Stimulated activated CD8-positive, alpha-beta memory T cell treated with anti-CD3 and anti-CD28 coated beads, Interleukin-4, amount 100 ng/mL, for 24 hours (primary cell): ENCODE data around the gene PNKD.
"Not testable (repeated sequence)": the region's sequence is repeated elsewhere in the genome, so short reads cannot be mapped to it uniquely, and the experiment has no call there.

Experiments used
- DNase-seq: peaks from one replicate; pipeline ENCODE4 v3.0.0-alpha.2; 2020; ENCODE audit warnings: low read depth

Gene PNKD

GRCh38 chr2:218272531-218273212, 2.4 kb downstream of the PNKD start:
- peak; percentile 66 for DNase-seq

- DNase-seq, result not testable (repeated sequence)
Observed at GRCh38 chr2:218273214-218273907, 3.0 kb downstream of the PNKD start.

GRCh38 chr2:218273908-218274249, 3.6 kb downstream of the PNKD start:
- DNase-seq, result no peak

GRCh38 chr2:218274586-218274985, 4.3 kb downstream of the PNKD start:
- no peak for DNase-seq

- DNase-seq, result no peak
Observed at GRCh38 chr2:218275371-218276072, 5.2 kb downstream of the PNKD start.

GRCh38 chr2:218276986-218277755, 6.9 kb downstream of the PNKD start:
- no peak for DNase-seq

GRCh38 chr2:218277921-218278320, 7.6 kb downstream of the PNKD start:
- no peak for DNase-seq

- DNase-seq, result no peak
Observed at GRCh38 chr2:218278531-218279360, 8.4 kb downstream of the PNKD start.

- no peak for DNase-seq
Observed at GRCh38 chr2:218280260-218280870, 10.0 kb downstream of the PNKD start.

GRCh38 chr2:218281449-218281848, 11.1 kb downstream of the PNKD start:
- no peak for DNase-seq

GRCh38 chr2:218282173-218282991, 12.1 kb downstream of the PNKD start:
- DNase-seq, result no peak

GRCh38 chr2:218284106-218284811, 13.9 kb downstream of the PNKD start:
- peak; percentile 42 for DNase-seq

- no peak for DNase-seq
Observed at GRCh38 chr2:218285604-218286003, 15.3 kb downstream of the PNKD start.

- peak; percentile 67 for DNase-seq
Observed at GRCh38 chr2:218286570-218287459, 16.5 kb downstream of the PNKD start.

GRCh38 chr2:218289639-218290315, 19.5 kb downstream of the PNKD start:
- no peak for DNase-seq

- no peak for DNase-seq
Observed at GRCh38 chr2:218290316-218291261, 20.3 kb downstream of the PNKD start.
